ENCODE data around the gene TMIGD3. TPM values are rescaled to one million over a fixed set of nuclear protein-coding genes. Genes with fewer than 3 reads are reported as not detected.

TMIGD3 gene
- total and polyA plus RNA-seq, 10 donors = 1.6 to 33.4 (median 10.6) TPM

DNA sequence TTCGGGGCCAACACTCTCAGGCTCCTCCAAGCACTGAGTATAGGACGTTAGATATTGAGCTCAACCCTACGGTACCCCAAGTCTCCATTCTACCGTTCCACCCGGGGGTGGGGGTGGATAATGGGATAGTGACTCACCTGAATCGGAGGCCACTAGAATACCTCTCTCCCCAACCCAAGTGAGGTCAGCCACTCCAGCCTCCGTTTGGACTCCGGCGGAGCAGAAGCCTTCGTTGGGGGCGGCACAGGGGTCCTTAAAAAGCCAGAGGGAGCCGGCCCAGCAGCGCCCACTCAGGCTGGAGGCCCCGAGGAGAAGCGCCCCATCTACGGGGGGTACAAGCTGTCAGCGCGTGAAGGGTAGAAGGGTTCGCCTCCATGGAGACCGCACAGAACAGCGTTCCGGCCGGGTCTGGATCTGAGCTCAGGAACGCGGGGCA, 54.9 kb downstream of the TMIGD3 start:
- H3K9me3 ChIP-seq = no peaks in the 10 kb centered on the region
- TF ChIP-seq POLR2A (IDR thresholded peaks at IDR 0.05) = no peak
- TF ChIP-seq POLR2AphosphoS5 (IDR thresholded peaks at IDR 0.05) = no peak
- TF ChIP-seq, protein P1, sequence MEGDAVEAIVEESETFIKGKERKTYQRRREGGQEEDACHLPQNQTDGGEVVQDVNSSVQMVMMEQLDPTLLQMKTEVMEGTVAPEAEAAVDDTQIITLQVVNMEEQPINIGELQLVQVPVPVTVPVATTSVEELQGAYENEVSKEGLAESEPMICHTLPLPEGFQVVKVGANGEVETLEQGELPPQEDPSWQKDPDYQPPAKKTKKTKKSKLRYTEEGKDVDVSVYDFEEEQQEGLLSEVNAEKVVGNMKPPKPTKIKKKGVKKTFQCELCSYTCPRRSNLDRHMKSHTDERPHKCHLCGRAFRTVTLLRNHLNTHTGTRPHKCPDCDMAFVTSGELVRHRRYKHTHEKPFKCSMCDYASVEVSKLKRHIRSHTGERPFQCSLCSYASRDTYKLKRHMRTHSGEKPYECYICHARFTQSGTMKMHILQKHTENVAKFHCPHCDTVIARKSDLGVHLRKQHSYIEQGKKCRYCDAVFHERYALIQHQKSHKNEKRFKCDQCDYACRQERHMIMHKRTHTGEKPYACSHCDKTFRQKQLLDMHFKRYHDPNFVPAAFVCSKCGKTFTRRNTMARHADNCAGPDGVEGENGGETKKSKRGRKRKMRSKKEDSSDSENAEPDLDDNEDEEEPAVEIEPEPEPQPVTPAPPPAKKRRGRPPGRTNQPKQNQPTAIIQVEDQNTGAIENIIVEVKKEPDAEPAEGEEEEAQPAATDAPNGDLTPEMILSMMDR (IDR thresholded peaks at IDR 0.05 in 8 of 11, conservative IDR thresholded peaks at IDR 0.05 in 3 of 11) = no peak
- H3K4me3 ChIP-seq = peak overlapping the region; percentile 79 to 98 (median 92)
- intact Hi-C loops (cut with DNase I; ENCODE audit: low total_unique reads) = no loop called here
- H3K36me3 ChIP-seq = peaks cover 0 to 63% (median 33%) of the 10 kb centered on the region in 6 donors
- DNase-seq = no peak
- no peaks in the 10 kb centered on the region for H3K27me3 ChIP-seq (replicated peaks in 1 of 7)
- 1% methylated on average over 14 to 25 of the region's 25 CpGs for WGBS, 5 donors
- peaks cover 33 to 78% (median 60%) of the 10 kb centered on the region in 6 donors for H3K4me1 ChIP-seq
- H3K27ac ChIP-seq = peak overlapping the region; percentile 73 to 91 (median 88)

- intact Hi-C loops (cut with DNase I; ENCODE audit: low total_unique reads) = no loop called here
- peak overlapping the region in 4 of 8 donors; percentile 79 to 96 (median 91) for H3K4me3 ChIP-seq
- peaks cover 0 to 66% (median 44%) of the 10 kb centered on the region in 6 donors for H3K36me3 ChIP-seq
- WGBS, 5 donors = 64 to 88% (median 77%) methylated on average over 4 of the region's 4 CpGs
- peaks cover 31 to 67% (median 48%) of the 10 kb centered on the region in 6 donors for H3K4me1 ChIP-seq
- DNase-seq = no peak
- TF ChIP-seq POLR2A (IDR thresholded peaks at IDR 0.05) = no peak
- TF ChIP-seq POLR2AphosphoS5 (IDR thresholded peaks at IDR 0.05) = no peak
- H3K27ac ChIP-seq = peak overlapping the region in 3 of 8 donors; percentile 89 to 91 (median 91)
- no peaks in the 10 kb centered on the region for H3K27me3 ChIP-seq (replicated peaks in 1 of 7)
- H3K9me3 ChIP-seq = no peaks in the 10 kb centered on the region
These were observed 56.2 kb downstream of the TMIGD3 start for GRCh38 chr1:111446967-111447892.

DNA sequence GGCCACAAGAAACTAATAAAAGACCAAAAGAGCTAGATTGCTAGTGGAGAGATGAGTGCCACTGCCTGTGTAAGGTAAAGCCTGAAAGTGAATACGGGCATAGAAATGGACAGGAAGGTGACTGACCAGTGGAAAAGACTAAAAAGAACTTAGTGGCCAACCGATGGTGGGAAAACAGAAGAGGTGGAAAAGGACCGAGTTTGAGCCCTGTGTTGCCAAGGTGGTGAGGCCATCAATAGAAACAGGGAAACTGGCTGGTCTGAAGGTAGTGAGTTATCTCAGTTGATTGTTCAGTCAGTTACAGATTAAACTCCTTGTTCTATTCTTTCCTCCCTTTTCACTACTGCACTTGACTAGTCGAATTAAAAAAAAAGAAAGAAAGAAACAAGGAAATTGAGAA, 56.9 kb downstream of the TMIGD3 start:
- Histone ChIP-seq H3K27ac (no peak overlapping the region), H3K27me3 (replicated peaks in 1 of 7) (no peaks in the 10 kb centered on the region), H3K4me3 (no peak overlapping the region), H3K4me1 (peaks cover 25 to 67% (median 45%) of the 10 kb centered on the region in 6 donors), H3K36me3 (peaks cover 0 to 68% (median 50%) of the 10 kb centered on the region in 6 donors), H3K9me3 (no peaks in the 10 kb centered on the region)
- TF ChIP-seq POLR2AphosphoS5 (IDR thresholded peaks at IDR 0.05) = no peak
- TF ChIP-seq, protein P1 (IDR thresholded peaks at IDR 0.05 in 8 of 11, conservative IDR thresholded peaks at IDR 0.05 in 3 of 11) = no peak
- TF ChIP-seq POLR2A (IDR thresholded peaks at IDR 0.05) = no peak
- intact Hi-C loops (cut with DNase I; ENCODE audit: low total_unique reads) = no loop called here
- WGBS, 5 donors = 90 to 91% (median 91%) methylated on average over 4 of the region's 4 CpGs
- DNase-seq = no peak

DNA sequence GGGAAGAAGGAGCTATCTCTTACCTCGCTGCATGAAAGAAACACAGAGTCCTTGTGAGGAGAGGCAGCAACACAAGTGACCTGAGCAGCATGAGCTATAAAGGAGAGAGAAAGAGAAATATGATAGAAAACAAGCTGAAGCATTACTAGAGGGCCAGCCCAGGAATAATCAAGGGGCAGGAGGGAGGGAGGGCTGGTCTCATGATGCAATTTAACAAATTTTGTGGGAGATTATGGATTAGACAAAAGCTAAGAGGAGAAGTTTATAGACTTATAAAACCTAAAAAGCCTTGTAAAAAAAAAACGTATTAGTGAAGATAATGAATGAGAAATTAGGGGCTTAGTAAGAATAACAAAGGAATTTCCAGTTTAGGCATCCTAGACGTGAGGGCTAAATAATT, 59.4 kb downstream of the TMIGD3 start:
- Histone ChIP-seq H3K9me3 (no peaks in the 10 kb centered on the region), H3K27ac (no peak overlapping the region), H3K27me3 (replicated peaks in 1 of 7) (no peaks in the 10 kb centered on the region), H3K36me3 (peaks cover 0 to 83% (median 70%) of the 10 kb centered on the region in 6 donors), H3K4me1 (peaks cover 12 to 52% (median 29%) of the 10 kb centered on the region in 6 donors), H3K4me3 (no peak overlapping the region)
- DNase-seq = no peak
- WGBS, 5 donors = 67 to 91% (median 78%) methylated on average over 3 of the region's 3 CpGs
- intact Hi-C loops (cut with DNase I; ENCODE audit: low total_unique reads) = no loop called here
- TF ChIP-seq POLR2A (IDR thresholded peaks at IDR 0.05) (no peak), POLR2AphosphoS5 (IDR thresholded peaks at IDR 0.05) (no peak)
- TF ChIP-seq, protein P1 (IDR thresholded peaks at IDR 0.05 in 8 of 11, conservative IDR thresholded peaks at IDR 0.05 in 3 of 11) = no peak
